KMS-11 (cell line): ENCODE data around the gene TCL1B.

Experiments used
- H2AFZ ChIP-seq: fragments of 200-600 bp; sonication (generic); 2 replicates; pipeline ENCODE4 v1.6.1; 2016; ENCODE audit warnings: antibody characterized with exemption, mixed run types, low read depth
- H3K27ac ChIP-seq: fragments of 200-600 bp; sonication (generic); 2 replicates; pipeline ENCODE4 v1.6.1; 2016; ENCODE audit warnings: mild to moderate bottlenecking, mixed run types
- H3K27me3 ChIP-seq: fragments of 200-600 bp; sonication (generic); 2 replicates; pipeline ENCODE4 v1.6.1; 2017; ENCODE audit warnings: mild to moderate bottlenecking, low read depth, mixed run types, moderate library complexity; ENCODE audit not compliant: insufficient read depth
- H3K36me3 ChIP-seq: fragments of 200-600 bp; sonication (generic); 2 replicates; pipeline ENCODE4 v1.6.1; 2017; ENCODE audit warnings: mild to moderate bottlenecking, mixed run types; ENCODE audit not compliant: insufficient read depth
- H3K4me1 ChIP-seq: fragments of 200-600 bp; sonication (generic); 2 replicates; pipeline ENCODE4 v1.6.1; 2016; ENCODE audit warnings: mild to moderate bottlenecking, low read depth, mixed run types; ENCODE audit not compliant: poor library complexity, severe bottlenecking
- H3K4me2 ChIP-seq: fragments of 200-600 bp; sonication (generic); 2 replicates; pipeline ENCODE4 v1.7.0; 2016; ENCODE audit warnings: mild to moderate bottlenecking, mixed run types
- H3K4me3 ChIP-seq: fragments of 200-600 bp; sonication (generic); IDR thresholded peaks from 2 replicates; pipeline ENCODE4 v1.6.1; 2017; ENCODE audit warnings: low read depth, low read length, mixed read lengths; ENCODE audit not compliant: insufficient read depth
- H3K79me2 ChIP-seq: fragments of 200-600 bp; sonication (generic); 2 replicates; pipeline ENCODE4 v1.6.1; 2016; ENCODE audit warnings: low read depth, mixed run types; ENCODE audit not compliant: insufficient read depth
- H3K9ac ChIP-seq: fragments of 200-600 bp; sonication (generic); 2 replicates; pipeline ENCODE4 v1.6.1; 2016; ENCODE audit warnings: mild to moderate bottlenecking, mixed run types
- H4K20me1 ChIP-seq: fragments of 200-600 bp; sonication (generic); 2 replicates; pipeline ENCODE4 v1.6.1; 2016; ENCODE audit warnings: mild to moderate bottlenecking, mixed run types; ENCODE audit not compliant: insufficient read depth
- TF ChIP-seq, protein P1 (sequence below): fragments of 200-600 bp; sonication (generic); conservative IDR thresholded peaks from 2 replicates; pipeline ENCODE4 v1.6.1; 2017; ENCODE audit warnings: low read depth, mild to moderate bottlenecking, antibody characterized with exemption, low read length, moderate library complexity, mixed read lengths

TCL1B gene

DNA sequence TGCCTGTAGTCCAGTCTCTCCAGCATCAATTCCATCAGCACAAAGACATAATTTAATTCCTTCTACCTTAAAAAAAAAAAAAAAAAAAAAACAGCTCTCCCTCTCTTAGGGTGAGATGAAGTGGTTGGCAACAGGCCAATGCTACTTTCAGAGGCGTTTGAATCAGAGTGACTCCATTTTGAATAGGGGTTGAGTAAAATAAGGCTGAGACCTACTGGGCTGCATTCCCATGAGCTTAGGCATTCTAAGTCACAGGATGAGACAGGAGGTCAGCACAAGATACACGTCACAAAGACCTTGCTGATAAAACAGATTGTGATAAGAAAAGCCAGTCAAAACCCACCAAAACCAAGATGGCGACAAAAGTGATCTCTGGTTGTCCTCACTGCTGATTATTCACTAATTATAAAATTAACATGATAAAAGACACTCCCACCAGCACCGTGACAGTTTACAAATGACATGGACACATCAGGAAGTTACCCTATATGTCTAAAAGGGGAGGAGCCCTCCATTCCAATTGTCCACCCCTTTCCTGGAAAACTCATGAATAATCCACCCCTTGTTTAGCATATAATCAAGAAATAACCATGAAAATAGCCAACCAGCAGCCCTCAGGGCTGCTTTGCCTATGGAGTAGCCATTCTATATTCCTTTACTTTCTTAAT lies 6.9 kb upstream of the TCL1B start:
- Histone ChIP-seq H4K20me1 (no peaks in the 10 kb centered on the region), H2AFZ (no peak overlapping the region), H3K4me1 (no peaks in the 10 kb centered on the region), H3K27me3 (no peaks in the 10 kb centered on the region), H3K4me2 (no peak overlapping the region), H3K79me2 (no peaks in the 10 kb centered on the region), H3K36me3 (no peaks in the 10 kb centered on the region), H3K4me3 (no peak overlapping the region), H3K27ac (no peak overlapping the region), H3K9ac (no peak overlapping the region)
- TF ChIP-seq, protein P1, sequence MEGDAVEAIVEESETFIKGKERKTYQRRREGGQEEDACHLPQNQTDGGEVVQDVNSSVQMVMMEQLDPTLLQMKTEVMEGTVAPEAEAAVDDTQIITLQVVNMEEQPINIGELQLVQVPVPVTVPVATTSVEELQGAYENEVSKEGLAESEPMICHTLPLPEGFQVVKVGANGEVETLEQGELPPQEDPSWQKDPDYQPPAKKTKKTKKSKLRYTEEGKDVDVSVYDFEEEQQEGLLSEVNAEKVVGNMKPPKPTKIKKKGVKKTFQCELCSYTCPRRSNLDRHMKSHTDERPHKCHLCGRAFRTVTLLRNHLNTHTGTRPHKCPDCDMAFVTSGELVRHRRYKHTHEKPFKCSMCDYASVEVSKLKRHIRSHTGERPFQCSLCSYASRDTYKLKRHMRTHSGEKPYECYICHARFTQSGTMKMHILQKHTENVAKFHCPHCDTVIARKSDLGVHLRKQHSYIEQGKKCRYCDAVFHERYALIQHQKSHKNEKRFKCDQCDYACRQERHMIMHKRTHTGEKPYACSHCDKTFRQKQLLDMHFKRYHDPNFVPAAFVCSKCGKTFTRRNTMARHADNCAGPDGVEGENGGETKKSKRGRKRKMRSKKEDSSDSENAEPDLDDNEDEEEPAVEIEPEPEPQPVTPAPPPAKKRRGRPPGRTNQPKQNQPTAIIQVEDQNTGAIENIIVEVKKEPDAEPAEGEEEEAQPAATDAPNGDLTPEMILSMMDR, result no peak

DNA sequence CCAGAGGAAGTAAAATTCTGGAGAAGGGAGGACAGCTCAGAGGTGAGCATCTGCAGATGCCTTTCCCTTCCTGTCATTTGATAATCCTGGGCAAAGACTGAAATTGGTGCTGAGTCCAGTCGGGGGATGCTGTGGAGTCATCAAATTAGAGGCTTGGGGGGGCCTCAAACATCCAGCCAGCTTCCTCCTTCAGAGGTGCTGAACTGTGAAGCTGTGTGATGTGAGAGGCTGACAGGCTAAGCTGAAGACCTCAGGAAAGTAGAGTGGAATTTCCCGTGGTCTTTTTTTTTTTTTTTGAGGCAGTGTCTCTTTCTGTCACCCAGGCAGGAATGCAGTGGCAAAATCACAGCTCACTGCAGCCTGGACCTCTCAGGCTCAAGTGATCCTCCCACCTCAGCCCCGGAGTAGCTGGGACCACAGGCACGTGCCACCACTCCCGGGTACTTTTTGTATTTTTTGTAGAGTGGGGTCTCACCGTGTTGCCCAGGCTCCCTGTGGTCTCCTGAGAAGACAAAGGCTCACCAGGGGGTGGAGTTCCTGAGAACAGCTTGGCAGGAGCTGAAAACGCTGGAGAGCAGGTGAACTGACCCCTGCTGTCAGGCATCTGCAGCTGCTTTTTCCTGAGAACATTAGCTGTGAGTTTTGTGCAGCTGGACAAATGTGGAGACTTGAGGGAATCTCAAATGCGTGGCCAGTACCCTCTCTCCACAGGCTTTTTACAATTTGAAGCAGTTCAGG lies 6.1 kb upstream of the TCL1B start:
- Histone ChIP-seq H3K79me2 (no peaks in the 10 kb centered on the region), H3K36me3 (no peaks in the 10 kb centered on the region), H3K4me2 (no peak overlapping the region), H3K27me3 (no peaks in the 10 kb centered on the region), H3K4me1 (no peaks in the 10 kb centered on the region), H4K20me1 (no peaks in the 10 kb centered on the region), H3K4me3 (no peak overlapping the region), H3K9ac (no peak overlapping the region), H2AFZ (no peak overlapping the region; the same call in 1 of the 2 replicates), H3K27ac (no peak overlapping the region)
- TF ChIP-seq, protein P1, result no peak

DNA sequence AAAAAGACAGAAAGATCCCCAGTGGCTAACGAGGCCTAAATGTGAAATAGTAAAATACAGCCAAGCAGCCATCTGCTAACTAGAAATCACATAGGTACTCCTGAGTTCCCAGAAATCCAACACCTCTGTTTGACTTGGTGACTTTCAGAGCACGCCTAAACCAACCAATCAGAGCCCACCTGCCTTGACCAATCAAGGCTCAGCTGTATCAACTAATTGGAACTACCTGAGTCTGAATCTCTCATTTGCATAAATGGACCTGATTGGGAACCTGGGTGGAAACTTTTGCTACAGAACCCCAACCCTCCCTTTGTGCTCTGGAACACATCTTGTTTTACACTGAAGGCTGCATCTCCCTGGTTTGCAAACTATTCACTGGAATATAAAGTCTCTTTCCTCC lies 5.1 kb upstream of the TCL1B start:
- Histone ChIP-seq H3K36me3 (no peaks in the 10 kb centered on the region), H3K9ac (no peak overlapping the region), H3K27me3 (no peaks in the 10 kb centered on the region), H2AFZ (no peak overlapping the region), H4K20me1 (no peaks in the 10 kb centered on the region), H3K4me1 (no peaks in the 10 kb centered on the region), H3K4me3 (no peak overlapping the region), H3K4me2 (no peak overlapping the region), H3K79me2 (no peaks in the 10 kb centered on the region), H3K27ac (no peak overlapping the region)
- TF ChIP-seq, protein P1, result no peak

DNA sequence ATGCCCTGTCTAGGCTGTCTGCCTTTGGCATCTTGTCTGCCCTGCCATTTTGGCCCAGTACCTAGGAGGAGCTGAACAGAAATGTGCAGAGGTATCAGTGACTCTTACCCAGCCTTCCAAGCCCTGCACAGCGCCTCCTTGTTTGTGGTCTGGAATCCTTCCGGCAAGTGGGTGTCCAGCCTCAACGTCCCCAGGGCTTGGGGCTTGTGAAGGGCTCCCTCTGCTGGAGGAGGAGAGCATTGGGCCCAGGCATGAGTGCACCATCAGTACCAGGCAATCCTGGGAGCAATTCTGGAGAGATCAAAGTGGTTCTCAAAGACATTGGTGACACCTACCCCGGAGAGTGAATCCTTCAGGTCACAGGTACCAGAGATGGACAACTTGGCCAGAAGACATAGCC lies 2.4 kb upstream of the TCL1B start:
- Histone ChIP-seq H3K9ac (no peak overlapping the region), H3K36me3 (no peaks in the 10 kb centered on the region), H3K27me3 (no peaks in the 10 kb centered on the region), H3K79me2 (no peaks in the 10 kb centered on the region), H2AFZ (no peak overlapping the region), H3K4me1 (no peaks in the 10 kb centered on the region), H4K20me1 (no peaks in the 10 kb centered on the region), H3K4me3 (no peak overlapping the region), H3K27ac (no peak overlapping the region), H3K4me2 (no peak overlapping the region)
- TF ChIP-seq, protein P1, result peak; percentile 70
